Endometrium (tissue), 2 donors: ENCODE measurements around the gene BRF1.

ENCODE experiments used
- FAIRE-seq: peaks from 2 replicates; lab custom pipeline; 2012; peaks lifted over from hg19 to GRCh38; lab: Jason Lieb, UNC
- donor health status: control.
- donor health status: control.

BRF1 gene

DNA sequence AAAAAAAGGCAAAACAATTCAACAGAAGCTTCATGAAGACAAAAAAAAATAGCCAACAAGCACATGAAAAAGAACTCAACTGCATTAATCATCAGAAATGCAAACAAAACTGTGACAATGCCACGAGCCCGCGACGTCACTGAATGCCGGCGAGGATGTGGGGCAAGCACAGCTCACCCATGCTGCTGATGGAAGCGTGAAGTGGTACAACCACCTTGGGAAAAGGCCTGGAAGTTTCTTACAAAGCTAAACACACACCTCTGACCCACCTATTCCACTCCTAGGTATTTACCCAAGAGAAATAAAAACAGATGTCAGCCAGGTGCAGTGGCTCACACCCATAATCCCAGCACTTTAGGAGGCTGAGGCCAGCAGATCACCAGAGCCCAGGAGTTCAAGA lies 42.0 kb downstream of the BRF1 start:
- FAIRE-seq, result no peak

DNA sequence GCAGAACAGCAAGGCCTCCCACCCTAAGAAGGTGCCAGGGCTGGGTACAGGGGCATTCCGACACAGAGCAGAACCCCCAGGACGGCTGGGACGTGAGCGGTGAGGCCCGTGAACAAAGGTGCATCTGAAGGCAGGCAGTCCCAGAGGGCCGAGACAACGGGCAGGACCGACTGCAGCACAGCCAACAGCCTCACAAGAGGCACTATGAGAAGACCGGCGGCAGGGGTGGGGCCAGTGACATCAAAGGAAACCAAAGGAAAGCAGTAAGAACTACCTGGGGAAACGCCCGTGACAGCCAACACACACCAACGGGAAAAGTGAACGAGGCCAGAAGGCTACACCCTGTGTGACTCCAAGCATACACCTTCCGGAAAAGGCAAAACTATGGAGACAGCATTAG lies 43.3 kb downstream of the BRF1 start:
- no peak for FAIRE-seq

DNA sequence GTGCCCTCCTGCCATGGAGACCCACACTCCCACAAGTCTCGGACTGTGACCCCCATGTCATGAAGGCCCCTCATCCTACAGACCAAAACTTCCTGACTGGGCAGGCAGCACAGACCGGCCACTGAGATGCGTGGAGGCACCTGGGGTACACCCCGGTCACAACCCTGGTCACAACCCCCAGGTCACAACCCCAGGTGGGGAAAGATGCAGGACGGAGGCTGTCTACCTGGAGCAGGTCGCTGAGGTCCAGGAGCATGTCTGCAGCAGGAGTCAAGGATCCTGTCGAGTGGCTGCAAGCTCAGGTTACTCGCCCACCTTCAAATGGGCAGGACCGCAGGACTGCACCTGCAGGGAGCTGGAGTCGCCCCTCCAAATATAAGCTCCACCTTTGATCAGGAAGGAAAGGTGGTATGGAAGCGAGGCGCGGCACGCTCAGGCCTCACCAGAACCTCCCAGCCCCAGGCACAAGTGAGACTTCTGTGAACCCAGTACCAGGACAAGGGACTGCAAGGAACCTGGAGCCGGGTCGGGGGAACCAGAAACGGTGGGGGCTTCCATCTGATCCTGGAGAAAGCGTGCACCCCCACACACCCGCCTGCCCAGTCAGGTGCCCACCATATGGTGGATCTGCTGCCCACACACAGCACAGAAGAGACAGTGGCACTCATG lies 44.4 kb downstream of the BRF1 start:
- FAIRE-seq, result no peak

DNA sequence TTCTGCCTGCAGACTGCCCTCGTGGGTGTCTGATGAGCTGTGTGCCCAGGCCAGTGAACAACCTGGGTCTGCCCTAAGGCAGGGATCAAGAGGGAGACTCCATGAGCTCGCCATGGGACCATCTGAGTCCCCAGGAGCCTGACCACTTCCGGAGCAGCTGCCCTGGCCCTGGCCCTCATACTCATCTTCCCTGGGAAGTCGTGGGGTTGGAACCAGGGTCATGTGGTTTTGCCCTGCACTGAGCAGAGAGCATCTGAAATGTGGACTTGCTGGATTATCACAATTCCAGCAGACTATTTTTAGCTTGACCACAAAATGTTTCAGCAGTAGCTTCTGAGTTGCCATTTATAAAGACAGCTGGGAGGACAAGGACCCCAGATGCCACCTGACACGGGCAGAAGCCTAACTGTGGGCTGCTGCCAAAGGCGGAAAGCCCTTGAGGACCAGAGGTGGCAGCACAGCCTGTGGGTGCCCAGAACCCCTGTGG lies 45.7 kb downstream of the BRF1 start:
- FAIRE-seq, result no peak

DNA sequence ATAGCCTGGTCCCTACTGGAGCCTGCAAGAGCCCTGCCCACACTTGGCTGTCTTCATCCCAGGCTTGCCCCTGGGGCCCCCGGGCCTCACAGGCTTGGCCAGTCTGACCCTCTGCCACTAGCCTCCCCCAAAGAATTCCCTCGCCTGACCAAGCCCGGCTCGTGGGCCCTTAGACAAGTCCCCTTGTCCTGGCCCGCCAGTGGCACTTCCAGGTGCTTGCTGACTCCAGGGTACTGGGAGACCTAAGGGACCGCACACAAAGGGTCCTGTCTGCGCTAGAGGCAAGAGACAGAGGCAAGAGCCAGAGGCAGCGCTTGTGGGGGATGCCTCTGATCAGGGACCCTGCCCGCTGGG lies 47.5 kb downstream of the BRF1 start:
- FAIRE-seq, result no peak

DNA sequence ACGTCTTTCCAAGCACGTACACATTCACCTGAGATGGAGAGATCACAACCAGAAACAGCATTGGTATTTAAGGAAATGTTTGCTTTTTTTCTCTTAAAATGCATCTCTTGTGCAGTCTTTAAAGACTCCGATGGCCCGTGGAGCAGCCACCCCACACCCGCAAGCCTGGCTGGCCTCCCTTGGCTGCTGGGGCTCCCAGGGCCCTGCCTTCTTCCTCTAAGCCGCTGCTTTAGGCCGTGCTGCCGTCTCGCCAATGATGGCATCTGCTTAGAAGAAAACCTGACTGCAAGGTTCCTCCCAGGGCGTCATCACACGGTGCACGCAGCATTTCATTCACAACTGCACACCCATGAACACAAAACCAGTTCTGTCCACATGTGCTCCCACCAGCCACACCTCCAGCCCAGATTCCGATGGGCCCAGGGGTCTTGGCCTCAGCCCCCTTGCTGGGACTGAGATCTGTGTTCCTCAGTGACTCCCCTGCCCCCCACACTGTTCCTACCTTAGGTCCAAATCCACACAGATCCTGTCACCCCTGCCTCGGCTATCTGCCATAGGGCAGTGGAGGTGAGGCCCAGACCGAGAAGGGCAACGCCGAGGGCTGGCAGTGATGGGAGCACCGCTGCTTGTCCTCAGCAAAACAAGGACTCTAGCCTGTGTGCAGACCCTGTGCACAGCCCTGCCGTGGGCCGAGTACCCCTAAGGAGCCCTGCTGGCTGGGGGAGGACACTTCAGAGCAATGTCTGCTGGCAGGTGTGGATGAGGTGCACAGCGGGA lies 48.1 kb downstream of the BRF1 start:
- FAIRE-seq, result no peak

DNA sequence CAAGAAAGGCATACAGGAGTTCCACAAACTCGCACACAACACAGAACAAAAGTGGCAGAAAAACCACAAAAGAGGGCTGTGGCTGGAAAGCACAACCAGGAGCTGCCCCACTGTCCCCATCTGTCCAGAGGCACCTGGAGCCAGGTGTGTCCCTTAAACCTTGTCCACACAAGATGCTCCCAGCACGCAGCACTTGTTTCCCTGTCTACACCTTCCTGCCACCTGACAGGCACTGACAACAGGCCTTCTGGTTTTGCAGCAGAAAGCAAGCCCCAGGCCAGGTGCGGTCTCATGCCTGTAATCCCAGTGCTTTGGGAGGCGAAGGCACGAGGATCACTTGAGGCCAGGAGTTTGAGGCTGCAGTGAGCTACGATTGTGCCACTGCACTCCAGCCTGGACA lies 48.9 kb downstream of the BRF1 start:
- no peak for FAIRE-seq

DNA sequence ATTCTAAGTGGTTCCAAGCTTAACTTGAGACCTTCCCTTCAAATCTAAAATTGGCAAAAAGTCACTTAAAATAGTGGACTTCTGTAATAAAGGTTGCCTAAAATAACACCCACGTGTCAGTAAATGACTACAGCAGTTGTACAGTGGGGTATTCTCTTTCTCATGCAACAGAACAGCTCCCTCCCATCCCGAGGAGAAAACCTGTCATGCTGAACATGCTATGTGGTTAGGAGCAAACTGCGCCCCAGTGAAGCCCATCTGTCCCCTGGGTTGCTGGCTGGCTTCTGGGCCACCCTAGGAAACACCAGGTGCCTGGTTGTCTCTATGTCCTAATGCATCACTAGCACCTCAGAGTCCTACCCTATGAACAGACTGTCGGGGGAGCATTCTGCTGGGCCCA lies 49.8 kb downstream of the BRF1 start:
- FAIRE-seq, result no peak

DNA sequence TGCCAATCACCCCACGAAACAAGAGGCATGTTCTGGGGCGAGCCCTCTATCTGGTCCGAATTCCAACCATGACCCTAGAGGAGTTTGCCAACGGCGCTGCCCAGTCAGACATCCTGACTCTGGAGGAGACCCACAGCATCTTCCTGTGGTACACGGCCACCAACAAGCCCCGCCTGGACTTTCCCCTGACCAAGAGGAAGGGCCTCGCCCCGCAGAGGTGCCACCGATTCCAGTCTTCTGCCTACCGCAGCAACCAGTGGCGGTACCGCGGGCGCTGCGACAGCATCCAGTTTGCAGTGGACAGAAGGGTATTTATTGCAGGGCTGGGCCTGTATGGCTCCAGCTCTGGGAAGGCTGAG lies 50.8 kb downstream of the BRF1 start:
- no peak for FAIRE-seq

DNA sequence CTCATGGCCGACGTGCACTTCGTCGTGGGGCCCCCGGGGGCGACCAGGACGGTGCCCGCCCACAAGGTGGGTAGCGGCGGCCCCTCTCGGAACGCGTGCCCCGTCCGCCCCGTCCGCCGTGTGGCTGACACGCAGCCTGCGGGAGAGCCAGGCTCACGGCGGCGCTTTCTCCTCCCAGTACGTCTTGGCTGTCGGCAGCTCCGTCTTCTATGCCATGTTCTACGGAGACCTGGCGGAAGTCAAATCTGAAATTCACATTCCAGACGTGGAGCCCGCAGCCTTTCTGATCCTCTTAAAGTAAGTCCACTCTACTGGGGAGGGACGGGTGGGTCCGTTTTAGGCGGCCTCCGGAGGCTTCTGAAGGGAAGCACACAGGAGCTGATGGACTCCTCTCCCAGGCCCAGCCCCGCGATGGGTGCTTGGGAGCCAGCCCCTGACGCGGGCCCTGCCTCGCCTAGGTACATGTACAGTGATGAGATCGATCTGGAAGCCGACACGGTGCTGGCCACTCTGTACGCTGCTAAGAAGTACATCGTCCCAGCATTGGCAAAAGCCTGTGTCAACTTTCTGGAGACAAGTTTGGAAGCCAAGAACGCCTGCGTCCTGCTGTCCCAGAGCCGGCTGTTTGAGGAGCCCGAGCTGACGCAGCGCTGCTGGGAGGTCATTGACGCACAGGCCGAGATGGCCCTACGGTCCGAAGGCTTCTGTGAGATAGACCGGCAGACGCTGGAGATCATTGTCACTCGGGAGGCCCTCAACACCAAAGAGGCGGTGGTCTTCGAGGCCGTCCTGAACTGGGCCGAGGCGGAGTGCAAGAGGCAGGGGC lies 51.4 kb downstream of the BRF1 start:
- no peak for FAIRE-seq

DNA sequence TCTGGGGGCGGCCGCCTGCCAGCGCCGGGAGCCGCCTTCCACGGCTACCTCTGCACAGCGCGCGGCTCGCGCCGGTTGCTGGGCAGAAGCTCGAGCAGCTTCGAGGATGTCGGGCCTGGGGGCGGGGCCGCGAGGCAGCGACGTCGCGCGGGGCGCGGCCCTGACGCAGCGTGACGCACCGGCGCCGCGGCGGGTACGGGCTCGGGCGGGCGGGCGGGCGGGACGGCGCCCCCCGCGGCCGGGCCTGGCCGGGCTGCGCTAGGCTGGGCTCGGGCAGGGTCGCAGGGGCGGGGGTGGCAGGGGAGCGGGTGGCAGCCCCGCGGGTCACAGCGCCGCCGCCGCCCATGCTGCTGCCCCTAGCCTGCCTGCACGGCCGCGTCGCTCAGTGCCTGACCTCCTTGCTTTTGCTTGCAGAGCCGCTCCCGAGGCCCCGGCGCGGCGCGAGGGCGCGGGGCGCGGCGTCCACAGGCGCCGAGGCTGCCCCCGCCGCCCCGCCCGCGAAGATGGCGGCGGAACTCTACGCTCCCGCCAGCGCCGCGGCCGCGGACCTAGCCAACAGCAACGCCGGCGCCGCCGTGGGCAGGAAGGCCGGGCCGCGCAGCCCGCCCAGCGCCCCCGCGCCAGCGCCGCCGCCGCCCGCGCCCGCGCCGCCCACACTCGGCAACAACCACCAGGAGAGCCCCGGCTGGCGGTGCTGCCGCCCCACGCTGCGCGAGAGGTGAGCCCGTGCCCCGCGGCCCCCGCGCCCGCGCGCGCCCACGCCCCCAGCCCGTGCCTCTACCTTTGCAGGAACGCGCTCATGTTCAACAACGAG lies 52.2 kb downstream of the BRF1 start, which contains the start of gene BTBD6:
Gene BTBD6, plus strand, starts transcription at position 166 of the 814 bp plus-strand sequence. Its CDS starts 179 bp downstream, at position 345.
- FAIRE-seq, result no peak

DNA sequence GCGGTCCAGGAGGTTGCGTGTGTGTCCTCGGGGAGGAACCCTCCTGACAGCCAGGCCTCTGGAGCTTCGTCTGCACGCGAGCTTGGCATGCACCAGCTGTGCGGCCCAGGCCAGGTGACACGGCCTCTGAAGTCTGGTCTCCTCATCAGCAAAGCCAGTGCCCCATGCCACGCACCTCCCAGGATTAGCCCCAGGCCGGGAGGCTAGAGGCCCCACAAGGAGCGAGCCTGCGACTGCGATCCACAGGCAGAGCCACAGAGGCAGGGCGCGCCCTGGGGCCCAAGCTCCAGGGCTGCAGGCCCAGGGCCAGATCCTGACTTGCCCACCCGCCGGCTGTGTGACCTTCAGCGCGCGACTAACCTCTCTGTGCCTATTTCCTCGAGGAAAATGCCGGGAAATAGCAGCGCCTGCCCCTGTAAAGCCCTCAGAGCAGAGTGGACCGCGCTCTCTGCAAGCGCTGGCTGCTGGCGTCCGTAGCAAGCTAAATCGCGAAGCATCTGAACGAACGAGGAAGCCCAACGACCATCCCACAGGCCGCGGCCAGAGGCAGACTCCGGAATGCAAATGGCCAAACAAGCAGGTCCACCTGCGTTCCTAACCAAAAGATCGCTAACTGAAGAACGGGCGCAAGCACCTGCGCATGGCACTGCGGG lies 53.0 kb downstream of the BRF1 start:
- FAIRE-seq, result no peak

DNA sequence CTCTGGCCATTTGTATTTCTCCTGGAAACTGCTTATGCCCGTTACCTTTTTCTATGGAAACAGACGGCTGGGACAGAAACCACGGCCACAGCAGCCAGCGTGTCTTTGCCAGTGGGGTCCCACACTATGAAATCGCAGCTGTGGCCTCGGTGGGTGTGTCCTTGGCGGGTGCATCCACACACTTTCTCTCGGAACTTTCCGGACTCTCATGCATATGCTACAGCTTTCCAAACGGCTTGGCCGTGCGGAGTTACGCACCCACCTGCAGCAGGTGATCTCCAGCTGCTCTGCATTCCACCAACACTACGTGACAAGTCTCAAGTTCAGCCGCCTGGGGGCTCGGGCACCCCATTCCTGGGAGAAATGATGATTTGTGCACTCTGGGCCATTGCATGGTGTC lies 53.8 kb downstream of the BRF1 start:
- FAIRE-seq, result no peak

DNA sequence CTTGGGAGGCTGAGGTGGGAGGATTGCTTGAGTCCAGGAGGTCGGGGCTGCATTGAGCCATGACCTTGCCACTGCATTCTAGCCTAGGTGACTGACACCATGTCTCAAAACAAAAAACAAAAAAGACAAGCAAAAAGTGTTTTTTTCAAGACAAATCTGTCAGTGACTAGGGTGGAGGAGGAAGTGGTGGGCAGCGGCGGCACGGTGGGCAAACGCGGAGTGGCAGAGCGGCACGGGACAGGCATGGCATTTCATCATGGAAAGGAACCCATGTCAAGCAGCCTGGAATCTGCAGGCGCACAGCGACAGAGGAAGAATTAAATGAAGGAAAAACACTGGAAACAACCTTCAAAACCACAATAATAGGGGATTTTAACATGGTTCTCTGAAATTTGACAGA lies 56.5 kb downstream of the BRF1 start:
- FAIRE-seq, result no peak

DNA sequence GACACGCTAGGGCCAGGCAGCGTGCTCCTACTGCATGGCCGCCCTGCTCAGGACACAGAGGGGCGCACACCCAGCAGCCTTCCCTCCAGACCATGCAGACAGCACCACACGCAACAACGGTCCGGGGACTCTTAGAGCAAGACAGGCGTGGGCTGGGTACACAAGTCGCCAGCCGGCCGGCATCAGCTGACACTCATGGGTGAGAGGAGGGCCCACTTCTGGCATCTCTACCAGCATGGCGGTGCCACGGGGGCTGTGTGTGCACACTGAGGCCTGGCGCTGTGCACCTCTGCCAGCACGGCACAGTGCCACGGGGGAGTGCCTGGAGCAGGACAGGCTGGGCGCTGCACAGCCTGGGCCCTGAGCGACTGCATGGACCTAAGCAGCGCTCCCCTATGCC lies 59.2 kb downstream of the BRF1 start:
- FAIRE-seq, result no peak

DNA sequence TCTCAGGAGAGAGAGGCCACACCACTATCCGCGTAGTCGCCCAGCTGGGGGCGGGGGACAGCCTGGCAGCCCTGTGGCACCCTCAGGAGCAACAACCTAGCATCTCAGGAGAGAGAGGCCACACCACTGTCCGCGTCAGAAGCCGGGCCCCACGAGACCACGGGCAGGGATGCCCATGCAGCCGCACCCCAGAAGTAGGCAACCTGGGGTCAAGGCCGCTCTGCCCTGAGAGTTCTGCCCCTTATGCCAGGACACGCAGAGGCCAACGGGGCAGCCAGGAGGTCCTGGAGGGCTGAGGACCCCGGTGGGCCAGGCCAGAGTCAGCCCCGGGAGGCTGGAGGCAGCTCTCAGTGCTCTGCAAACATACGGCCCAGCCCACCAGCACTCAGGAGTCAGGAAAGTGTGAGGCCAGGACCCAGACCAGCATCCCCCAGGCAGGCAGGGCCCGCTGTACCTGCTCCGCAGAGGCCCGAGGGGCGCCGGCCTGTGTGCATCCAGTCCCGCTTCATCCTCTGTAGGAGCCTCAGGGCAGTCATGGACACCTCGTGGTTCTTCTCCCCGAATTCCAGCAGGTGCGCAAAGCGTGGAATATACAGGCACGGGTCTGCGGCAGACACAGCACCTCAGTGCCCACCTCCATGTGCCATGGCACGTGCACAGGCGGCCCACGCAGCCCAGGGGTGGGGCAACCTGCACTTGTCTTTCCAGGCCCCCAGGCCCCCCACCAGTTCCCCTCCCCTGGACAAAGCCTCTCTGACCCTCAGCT lies 59.8 kb downstream of the BRF1 start:
- FAIRE-seq, result no peak

DNA sequence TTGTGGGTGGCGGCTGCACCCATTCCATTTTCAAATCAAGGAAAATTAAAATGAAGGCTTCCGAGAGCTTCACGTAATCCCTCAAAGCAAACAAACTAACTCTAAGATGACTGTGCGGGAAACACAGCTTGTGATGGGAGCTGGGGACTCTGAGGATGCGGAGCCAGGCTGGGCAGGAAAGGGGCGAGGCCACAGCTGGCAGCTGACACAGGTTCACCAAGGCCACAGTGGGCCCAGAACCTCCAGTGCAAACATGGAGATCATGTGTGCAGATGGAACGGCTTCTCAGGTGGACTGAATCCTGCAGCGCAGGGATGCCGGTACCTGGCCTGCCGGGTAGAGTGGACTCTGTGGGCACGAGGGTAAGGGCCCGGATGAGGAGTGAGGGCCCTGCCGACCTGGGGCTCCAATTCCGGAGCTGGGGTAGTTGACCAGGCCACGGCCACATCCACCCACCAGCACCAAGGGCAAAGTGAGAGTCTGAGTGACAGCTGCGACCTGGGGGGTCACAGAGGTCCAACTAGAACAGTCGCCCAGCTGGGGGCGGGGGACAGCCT lies 71.6 kb downstream of the BRF1 start:
- FAIRE-seq, result no peak

DNA sequence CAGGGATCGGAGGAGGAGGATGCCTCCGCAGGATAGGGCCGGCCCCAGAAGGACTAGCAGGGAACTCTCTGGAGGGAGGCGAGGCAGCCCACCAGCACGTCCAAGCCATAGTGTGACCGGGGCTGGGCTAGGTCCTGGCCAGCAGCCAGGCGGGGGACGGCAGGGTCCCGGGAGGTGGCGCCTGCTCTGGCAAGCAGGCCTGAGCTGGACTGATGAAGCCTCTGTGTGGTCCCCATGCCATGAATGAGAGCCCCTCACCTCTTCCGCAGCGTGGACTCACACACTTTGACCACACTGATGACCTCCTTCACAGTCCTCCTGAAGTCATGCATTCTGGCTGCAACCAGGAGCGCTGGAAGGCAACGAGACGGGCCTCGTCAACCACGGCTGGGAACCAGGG lies 72.2 kb downstream of the BRF1 start:
- no peak for FAIRE-seq

DNA sequence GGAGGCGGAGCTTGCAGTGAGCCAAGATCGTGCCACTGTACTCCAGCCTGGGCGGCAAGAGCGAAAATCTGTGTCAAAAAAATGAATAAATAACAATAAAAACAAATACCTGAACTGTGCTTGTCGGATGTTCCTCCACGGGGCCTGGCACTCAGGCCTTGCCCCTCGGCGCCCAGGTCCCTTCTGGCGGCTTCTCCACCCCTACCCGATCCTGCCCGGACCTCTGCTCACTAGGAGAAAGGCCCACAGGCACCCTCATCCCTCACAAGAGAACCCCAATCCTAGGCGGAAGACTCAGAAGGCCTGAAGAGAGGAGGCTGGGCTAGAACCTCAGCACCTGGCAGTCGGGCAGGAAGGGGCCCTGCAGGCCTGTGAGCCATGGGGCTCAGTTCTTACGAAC lies 73.5 kb downstream of the BRF1 start:
- FAIRE-seq, result no peak

DNA sequence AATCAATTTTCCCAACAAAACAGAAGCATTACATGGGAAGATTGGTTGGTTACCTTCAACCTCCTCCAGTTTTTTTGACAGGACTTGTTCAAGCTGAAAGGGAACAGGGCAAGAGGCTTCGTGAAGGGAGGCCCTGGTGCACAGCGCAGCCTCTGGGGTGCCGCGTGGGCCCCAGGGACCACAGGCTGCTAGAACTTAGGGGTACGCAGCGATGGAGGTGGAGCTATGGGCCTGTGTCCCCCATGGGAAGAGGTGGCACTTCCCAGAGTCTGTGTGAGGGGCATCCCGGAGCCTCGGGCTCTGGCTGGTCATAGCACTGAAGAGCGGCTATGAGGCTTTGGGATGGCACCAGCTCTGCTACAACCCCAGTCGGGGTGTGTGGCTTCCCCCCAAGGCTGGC lies 74.6 kb downstream of the BRF1 start:
- FAIRE-seq, result no peak
